ENCODE results near the gene PREX1.

PREX1 gene

DNA sequence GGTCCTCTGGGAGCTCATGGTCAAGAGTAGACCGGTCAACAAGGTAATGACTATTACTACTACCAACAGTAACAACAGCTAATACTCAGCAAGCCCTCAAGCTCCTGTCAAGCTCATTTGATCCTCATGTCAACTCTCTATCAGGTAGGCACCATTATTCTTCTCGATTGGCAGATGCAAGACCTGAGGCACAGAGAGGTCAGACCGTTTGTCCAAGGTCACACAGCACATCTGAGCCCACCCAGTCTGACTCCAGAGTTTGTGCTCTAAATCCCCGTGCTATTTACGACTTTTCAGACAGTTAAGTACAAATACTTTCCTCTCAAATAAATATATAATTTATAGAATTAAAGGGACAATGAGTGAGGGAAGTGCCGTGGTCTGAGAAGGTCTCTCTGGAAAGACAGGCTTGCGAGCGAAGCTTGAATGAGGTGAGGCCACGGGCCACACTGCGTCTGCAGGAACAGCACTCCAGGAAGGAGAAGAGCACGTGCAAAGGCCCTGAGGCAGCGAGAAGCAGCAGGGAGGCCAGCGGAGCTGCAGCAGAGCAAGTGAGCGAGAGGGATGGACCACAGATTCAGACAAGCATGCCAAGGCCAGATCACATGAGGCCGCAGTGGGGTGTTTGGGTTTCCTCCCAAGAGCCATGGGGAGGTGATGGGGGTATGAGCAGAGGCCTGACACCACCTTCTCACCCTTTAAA, 117.3 kb downstream of the PREX1 start:
- TF ChIP-seq, protein P1, sequence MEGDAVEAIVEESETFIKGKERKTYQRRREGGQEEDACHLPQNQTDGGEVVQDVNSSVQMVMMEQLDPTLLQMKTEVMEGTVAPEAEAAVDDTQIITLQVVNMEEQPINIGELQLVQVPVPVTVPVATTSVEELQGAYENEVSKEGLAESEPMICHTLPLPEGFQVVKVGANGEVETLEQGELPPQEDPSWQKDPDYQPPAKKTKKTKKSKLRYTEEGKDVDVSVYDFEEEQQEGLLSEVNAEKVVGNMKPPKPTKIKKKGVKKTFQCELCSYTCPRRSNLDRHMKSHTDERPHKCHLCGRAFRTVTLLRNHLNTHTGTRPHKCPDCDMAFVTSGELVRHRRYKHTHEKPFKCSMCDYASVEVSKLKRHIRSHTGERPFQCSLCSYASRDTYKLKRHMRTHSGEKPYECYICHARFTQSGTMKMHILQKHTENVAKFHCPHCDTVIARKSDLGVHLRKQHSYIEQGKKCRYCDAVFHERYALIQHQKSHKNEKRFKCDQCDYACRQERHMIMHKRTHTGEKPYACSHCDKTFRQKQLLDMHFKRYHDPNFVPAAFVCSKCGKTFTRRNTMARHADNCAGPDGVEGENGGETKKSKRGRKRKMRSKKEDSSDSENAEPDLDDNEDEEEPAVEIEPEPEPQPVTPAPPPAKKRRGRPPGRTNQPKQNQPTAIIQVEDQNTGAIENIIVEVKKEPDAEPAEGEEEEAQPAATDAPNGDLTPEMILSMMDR (IDR thresholded peaks at IDR 0.05; ENCODE audit: unreplicated experiment in 3 of 3) = no peak
- H3K27ac Mint-ChIP-seq = no peak overlapping the region
- no peaks in the 10 kb centered on the region for H3K36me3 Mint-ChIP-seq (ENCODE audit: low read depth)
- H3K4me1 Mint-ChIP-seq = peaks cover 22% of the 10 kb centered on the region
- peaks cover 3% of the 10 kb centered on the region for H3K27me3 Mint-ChIP-seq (ENCODE audit: low read depth)
- H3K4me3 Mint-ChIP-seq = no peak overlapping the region
- H3K9me3 Mint-ChIP-seq = no peaks in the 10 kb centered on the region

DNA sequence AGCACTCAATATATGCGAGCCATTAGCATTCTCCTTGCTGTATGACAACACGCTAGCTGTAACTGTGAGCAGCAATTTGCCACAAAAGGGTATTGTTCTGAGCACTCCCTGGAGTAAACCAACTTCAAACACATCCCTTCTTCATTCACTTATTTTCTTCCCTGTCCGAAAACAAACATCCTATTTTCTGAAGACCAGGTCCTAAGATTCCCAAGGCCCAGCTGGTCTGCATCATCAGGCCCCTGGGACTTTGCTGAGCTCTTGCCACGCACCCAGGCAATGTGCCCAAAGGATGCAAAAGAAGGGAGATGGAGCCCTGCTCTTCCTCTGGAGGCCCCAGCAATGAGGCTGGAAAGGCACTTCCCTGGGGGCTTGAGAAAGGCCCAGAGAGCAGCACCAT, 118.1 kb downstream of the PREX1 start:
- H3K36me3 Mint-ChIP-seq (ENCODE audit: low read depth) = no peaks in the 10 kb centered on the region
- TF ChIP-seq, protein P1 (IDR thresholded peaks at IDR 0.05; ENCODE audit: unreplicated experiment in 3 of 3) = no peak
- no peak overlapping the region for H3K27ac Mint-ChIP-seq
- H3K4me1 Mint-ChIP-seq = peaks cover 27% of the 10 kb centered on the region
- peaks cover 3% of the 10 kb centered on the region for H3K27me3 Mint-ChIP-seq (ENCODE audit: low read depth)
- no peaks in the 10 kb centered on the region for H3K9me3 Mint-ChIP-seq
- no peak overlapping the region for H3K4me3 Mint-ChIP-seq

DNA sequence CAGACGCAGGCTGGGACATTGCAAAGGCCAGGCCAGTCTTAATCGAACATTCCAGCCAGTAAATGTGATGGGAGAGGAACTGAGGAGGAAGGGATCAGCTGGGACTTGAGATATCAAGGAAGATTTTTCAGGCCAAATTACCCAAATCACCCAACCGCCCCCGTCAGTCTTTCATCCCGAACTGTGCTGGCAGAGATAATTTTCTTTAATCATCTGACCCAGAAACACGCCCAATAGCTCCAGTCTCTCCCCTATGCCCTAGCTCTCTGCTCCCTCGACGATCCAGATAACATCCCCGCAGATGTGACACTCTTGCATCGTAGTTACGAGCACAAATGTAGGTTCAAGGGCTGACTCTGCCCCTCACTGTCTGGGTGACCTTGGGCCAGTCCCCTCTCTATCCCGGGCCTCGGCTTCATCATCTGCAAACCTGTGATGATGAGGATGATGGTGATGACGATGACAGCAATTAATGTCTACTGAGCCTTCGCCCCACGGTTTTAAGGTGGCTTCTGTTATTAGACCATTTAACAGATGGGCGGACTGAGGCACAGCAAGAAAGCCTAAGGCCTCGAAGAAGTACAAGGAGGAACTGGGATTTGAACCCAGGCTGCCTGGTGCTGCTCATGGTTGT, 118.6 kb downstream of the PREX1 start:
- no peaks in the 10 kb centered on the region for H3K9me3 Mint-ChIP-seq
- no peaks in the 10 kb centered on the region for H3K36me3 Mint-ChIP-seq (ENCODE audit: low read depth)
- H3K4me1 Mint-ChIP-seq = peaks cover 27% of the 10 kb centered on the region
- peak overlapping the region in 1 of 3 experiments; percentile 38 for H3K27ac Mint-ChIP-seq
- TF ChIP-seq, protein P1 (IDR thresholded peaks at IDR 0.05; ENCODE audit: unreplicated experiment in 3 of 3) = no peak
- H3K4me3 Mint-ChIP-seq = no peak overlapping the region
- peaks cover 3% of the 10 kb centered on the region for H3K27me3 Mint-ChIP-seq (ENCODE audit: low read depth)

DNA sequence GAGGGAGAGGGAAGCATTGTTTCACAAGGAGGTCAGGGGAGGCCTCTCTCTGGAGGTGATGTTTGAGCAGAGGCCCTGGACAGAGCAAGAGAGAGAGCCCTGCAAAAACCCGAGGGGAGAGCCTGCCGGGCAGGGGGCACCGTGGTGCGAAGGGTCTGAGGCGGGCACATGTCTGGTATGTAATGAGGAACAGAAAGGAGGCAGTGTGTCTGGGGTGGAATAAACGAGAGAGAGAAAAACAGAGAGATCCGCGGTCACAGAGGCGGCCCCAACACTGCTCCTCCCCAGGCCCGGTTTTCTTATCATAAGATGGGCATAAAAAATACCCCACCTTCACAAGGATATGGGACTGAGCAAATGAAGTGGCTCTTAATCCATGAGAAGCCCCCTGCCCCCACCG, 119.2 kb downstream of the PREX1 start:
- H3K36me3 Mint-ChIP-seq (ENCODE audit: low read depth) = no peaks in the 10 kb centered on the region
- H3K4me1 Mint-ChIP-seq = peaks cover 27% of the 10 kb centered on the region
- peak overlapping the region in 1 of 3 experiments; percentile 38 for H3K27ac Mint-ChIP-seq
- TF ChIP-seq, protein P1 (IDR thresholded peaks at IDR 0.05; ENCODE audit: unreplicated experiment in 3 of 3) = no peak
- H3K9me3 Mint-ChIP-seq = no peaks in the 10 kb centered on the region
- H3K27me3 Mint-ChIP-seq (ENCODE audit: low read depth) = peaks cover 6% of the 10 kb centered on the region
- no peak overlapping the region for H3K4me3 Mint-ChIP-seq

DNA sequence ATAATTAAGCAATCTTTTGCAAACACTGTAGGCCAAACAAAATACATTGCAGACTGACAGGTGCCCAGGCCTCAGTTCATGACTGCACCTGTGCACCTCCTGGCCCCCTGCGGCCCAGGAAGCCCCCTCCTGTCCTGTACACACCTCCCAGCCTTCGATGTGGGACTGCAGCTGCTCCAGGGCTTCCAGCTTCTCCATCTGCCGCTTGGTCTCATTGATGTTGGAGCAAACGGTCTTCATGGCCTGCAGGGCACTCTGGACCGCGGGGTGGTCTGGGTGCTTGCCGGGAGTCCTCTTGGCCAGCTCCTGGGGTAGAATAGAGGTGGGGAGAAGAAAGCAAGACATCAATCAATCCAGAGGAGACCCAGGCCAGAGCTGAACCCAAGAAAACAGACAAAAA, 119.7 kb downstream of the PREX1 start:
- H3K27me3 Mint-ChIP-seq (ENCODE audit: low read depth) = peaks cover 7% of the 10 kb centered on the region
- H3K4me3 Mint-ChIP-seq = no peak overlapping the region
- H3K9me3 Mint-ChIP-seq = no peaks in the 10 kb centered on the region
- H3K27ac Mint-ChIP-seq = no peak overlapping the region
- TF ChIP-seq, protein P1 (IDR thresholded peaks at IDR 0.05; ENCODE audit: unreplicated experiment in 3 of 3) = no peak
- no peaks in the 10 kb centered on the region for H3K36me3 Mint-ChIP-seq (ENCODE audit: low read depth)
- peaks cover 27% of the 10 kb centered on the region for H3K4me1 Mint-ChIP-seq
